Regular cardiac myocyte (primary cell): ENCODE results near the gene PPM1J. TPM values are rescaled to one million over a fixed set of nuclear protein-coding genes. Genes with fewer than 3 reads are reported as not detected.

Experiments
- total RNA-seq: library from RNA; depleted of rRNA; stranded (reverse); fragments of >200 nt; gene quantifications from 2 replicates; pipeline ENCODE4 v1.2.3, GENCODE V29; 2014

PPM1J gene, protein sequence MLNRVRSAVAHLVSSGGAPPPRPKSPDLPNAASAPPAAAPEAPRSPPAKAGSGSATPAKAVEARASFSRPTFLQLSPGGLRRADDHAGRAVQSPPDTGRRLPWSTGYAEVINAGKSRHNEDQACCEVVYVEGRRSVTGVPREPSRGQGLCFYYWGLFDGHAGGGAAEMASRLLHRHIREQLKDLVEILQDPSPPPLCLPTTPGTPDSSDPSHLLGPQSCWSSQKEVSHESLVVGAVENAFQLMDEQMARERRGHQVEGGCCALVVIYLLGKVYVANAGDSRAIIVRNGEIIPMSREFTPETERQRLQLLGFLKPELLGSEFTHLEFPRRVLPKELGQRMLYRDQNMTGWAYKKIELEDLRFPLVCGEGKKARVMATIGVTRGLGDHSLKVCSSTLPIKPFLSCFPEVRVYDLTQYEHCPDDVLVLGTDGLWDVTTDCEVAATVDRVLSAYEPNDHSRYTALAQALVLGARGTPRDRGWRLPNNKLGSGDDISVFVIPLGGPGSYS
- 1.5 and 2.3 TPM in 2 replicates for total RNA-seq

DNA sequence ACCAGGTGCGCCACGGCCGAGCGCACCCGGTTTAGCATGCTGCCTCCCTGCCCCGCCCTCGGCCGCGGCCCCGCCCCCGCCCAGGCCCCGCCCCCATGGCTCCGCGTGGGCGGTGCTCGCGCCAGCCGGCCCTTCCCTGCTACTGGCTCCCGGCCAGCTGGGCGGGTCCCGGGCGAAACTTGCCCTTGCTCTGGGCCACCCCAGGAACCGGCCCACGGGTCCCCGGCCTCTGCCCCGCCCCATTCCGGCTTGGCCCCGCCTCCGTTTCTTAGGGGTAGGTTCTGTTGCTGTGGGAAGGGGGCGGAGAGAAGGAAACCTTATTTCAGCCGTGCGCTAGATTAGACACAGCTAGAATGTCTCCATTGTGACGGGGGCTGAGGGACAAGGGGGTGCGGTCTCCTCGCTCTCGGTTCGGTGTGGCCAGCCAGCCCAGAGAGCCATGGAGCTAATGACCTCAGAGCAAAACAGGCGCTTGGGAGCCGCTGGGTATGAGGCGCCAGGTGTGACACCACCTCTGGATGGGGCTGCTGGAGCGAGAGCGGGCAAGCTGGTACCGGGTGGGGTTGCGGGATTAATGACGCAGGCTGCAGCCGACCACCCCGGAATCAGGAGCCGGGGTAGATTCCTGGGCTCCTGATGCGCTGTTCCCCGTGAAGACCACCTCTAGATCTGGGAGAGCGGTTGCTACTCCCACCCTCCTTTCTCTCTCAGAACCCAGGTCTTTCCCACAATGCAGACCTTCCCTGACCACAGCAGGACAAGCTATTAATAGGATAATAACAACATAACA is at the start of gene PPM1J:
PPM1J (minus strand) TSS at position 69 of the 790 bp plus-strand sequence; CDS start at position 38, 31 bp downstream.

DNA sequence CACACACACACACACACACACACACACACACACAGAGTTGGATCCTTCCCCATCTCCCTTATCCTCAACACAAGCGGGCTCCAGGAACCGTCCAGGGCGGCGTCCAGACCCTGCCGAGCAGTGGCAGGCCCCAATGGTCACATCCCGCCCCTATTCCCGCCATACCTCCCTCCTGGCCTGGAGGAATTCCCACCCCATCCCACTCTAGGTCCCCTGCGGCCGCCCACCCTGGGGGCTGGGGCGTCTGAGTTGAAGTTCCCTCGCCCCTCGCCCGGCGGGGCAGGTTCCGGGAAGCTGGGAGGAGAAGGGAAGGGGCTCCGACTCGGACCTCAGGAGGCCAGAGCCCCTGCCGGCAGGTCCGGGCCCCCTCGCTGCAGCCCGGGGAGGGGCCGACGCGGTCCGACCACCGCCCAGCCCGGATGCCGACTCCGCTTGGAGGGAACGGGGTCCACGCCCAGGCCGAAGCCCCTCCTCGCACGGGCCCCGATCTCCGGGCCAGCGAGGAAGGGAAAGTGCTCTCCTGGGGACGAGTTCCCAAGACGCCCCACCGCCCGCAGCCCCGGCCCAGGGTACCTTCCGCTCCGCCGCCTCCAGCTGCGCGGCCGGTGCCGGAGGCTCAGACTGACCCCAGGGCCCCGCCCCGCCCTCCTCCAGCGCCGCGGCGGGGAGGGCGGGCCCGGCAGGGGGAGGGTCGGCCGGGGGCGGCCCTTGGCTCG is 8.5 kb downstream of the PPM1J start, which contains the start of gene RHOC:
RHOC (minus strand) TSS at position 623 of the 716 bp plus-strand sequence. CDS start 3,328 bp downstream, outside the sequence.

DNA sequence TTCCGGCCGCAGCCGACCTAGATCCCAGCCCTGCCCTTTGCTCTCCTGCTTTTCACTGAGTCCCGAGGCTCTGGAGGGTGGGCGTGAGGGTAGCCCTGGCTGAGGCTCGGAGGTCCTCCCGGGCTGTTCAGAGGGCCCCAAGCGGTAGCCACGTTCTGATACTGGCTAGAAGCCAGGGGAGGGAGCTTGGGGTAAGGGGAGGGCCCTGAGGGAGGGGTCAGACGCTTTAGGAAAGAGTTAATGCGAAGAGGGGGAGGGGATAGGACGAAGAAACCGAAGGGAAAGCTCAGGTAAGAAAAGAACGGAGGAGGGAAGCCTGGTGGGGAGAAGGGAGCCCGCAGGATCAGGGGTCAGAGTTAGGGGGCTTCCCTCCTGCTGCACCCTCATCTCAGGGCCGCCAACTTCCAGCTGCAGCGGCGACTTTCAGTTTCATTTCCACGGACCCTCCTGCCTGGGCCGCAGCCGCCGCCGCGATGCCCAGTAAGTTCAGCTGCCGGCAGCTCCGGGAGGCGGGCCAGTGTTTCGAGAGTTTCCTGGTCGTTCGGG is 40.6 kb downstream of the PPM1J start, which contains the start of gene MOV10:
MOV10 (plus strand) TSS at position 220 of the 546 bp plus-strand sequence; CDS start at position 474, 254 bp downstream.

Other genes with a start within 250 kb of the PPM1J start
- 1.5 and 3.4 TPM in 2 replicates for gene WNT2B, start 206.4 kb downstream of the PPM1J start, total RNA-seq
- gene ST7L, start 96.2 kb downstream of the PPM1J start, total RNA-seq, result 21.1 and 21.7 TPM in 2 replicates
- gene CAPZA1, start 95.5 kb downstream of the PPM1J start, total RNA-seq, result 228 and 393 TPM in 2 replicates
- 28.8 and 32.0 TPM in 2 replicates for gene MOV10, start 40.7 kb downstream of the PPM1J start, total RNA-seq
- gene RHOC, start 8.2 kb downstream of the PPM1J start, total RNA-seq, result 502 and 829 TPM in 2 replicates
- gene SLC16A1, start 240.9 kb upstream of the PPM1J start, total RNA-seq, result 126 and 131 TPM in 2 replicates